ENCODE results near the gene ZNF71. TPM values are rescaled to one million over a fixed set of nuclear protein-coding genes. Genes with fewer than 3 reads are reported as not detected.

The ZNF71 gene
- total RNA-seq, 2 experiments from 2014 or later, result 2.5 to 3.0 TPM

GRCh38 chr19:56596676-56597075 is 1.6 kb downstream of the ZNF71 start:
- no peak for DNase-seq
- Mint-ChIP-seq H3K36me3 (ENCODE audit: low read depth) (peaks cover 43% of the 10 kb centered on the region), H3K4me1 (ENCODE audit: low read depth) (peaks cover 22% of the 10 kb centered on the region), H3K4me3 (peak overlapping the region; percentile 92), H3K27ac (no peak overlapping the region), H3K9me3 (peaks cover 43% of the 10 kb centered on the region), H3K27me3 (ENCODE audit: low read depth) (no peaks in the 10 kb centered on the region)
- intact Hi-C loops (cut with micrococcal nuclease), result loop anchor here (5.0 kb wide), 1 partner anchor 59 kb away; the partner anchor contains the start of gene ZFP28
- CTCF ChIA-PET, result no interaction called here

GRCh38 chr19:56597696-56598095 is 2.6 kb downstream of the ZNF71 start:
- intact Hi-C loops (cut with micrococcal nuclease), result loop anchor here (5.0 kb wide), 1 partner anchor 60 kb away; the partner anchor contains the start of gene ZFP28
- Mint-ChIP-seq H3K4me1 (ENCODE audit: low read depth) (peaks cover 22% of the 10 kb centered on the region), H3K27ac (no peak overlapping the region), H3K36me3 (ENCODE audit: low read depth) (peaks cover 53% of the 10 kb centered on the region), H3K27me3 (ENCODE audit: low read depth) (no peaks in the 10 kb centered on the region), H3K9me3 (peaks cover 42% of the 10 kb centered on the region), H3K4me3 (no peak overlapping the region)
- DNase-seq, result no peak
- CTCF ChIA-PET, result no interaction called here

- no peak for DNase-seq
- Mint-ChIP-seq H3K27me3 (ENCODE audit: low read depth) (no peaks in the 10 kb centered on the region), H3K36me3 (ENCODE audit: low read depth) (peaks cover 77% of the 10 kb centered on the region), H3K27ac (no peak overlapping the region), H3K9me3 (peaks cover 47% of the 10 kb centered on the region), H3K4me1 (ENCODE audit: low read depth) (peaks cover 4% of the 10 kb centered on the region), H3K4me3 (no peak overlapping the region)
- intact Hi-C loops (cut with micrococcal nuclease), result no loop called here
- CTCF ChIA-PET, result no interaction called here
These were observed 6.3 kb downstream of the ZNF71 start for GRCh38 chr19:56601375-56601774.

- peaks cover 81% of the 10 kb centered on the region for H3K36me3 Mint-ChIP-seq (ENCODE audit: low read depth)
- H3K9me3 Mint-ChIP-seq, result peaks cover 59% of the 10 kb centered on the region
These were observed 8.7 kb downstream of the ZNF71 start for GRCh38 chr19:56603829-56604228.

DNA sequence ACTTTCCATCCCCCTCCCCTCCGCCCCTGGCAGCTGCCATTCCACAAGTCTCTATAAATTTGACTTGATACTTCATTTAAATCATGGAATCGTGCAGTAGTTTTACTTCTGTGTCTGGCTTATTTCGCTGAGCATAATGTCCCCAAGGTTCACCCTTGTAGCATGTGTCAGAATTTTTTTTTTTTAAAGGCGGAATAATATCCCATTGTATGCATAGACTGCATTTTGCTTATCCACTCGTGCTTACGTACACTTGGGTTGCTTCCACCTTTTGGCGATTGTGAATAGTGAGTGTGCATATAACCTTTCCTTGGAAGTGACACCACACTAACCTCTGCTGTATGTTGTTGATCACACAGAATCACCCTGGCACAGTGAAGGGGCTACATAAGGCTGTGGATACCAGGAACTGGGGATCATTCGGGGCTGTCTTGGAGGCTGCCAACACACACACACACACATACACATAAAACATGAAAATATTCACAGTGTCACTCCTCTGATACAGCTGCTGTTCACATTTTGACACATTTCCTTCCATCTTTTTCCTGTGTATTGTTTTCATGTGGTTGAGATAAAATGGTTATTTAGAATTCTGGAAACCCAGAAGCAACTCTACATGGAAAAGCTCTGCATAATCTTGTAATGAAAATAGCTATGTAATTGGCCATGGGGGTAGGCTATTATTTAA is 13.3 kb downstream of the ZNF71 start:
- Mint-ChIP-seq H3K36me3 (ENCODE audit: low read depth) (peaks cover 85% of the 10 kb centered on the region), H3K4me3 (no peak overlapping the region)
- intact Hi-C loops (cut with micrococcal nuclease), result no loop called here

More at GRCh38 chr19:56603829-56604228, 8.7 kb downstream of the ZNF71 start:
- H3K4me3 Mint-ChIP-seq, result no peak overlapping the region
- H3K27me3 Mint-ChIP-seq (ENCODE audit: low read depth), result no peaks in the 10 kb centered on the region
- H3K27ac Mint-ChIP-seq, result no peak overlapping the region
- no peak for DNase-seq
- intact Hi-C loops (cut with micrococcal nuclease), result no loop called here
- peaks cover 2% of the 10 kb centered on the region for H3K4me1 Mint-ChIP-seq (ENCODE audit: low read depth)
- CTCF ChIA-PET, result no interaction called here

DNA sequence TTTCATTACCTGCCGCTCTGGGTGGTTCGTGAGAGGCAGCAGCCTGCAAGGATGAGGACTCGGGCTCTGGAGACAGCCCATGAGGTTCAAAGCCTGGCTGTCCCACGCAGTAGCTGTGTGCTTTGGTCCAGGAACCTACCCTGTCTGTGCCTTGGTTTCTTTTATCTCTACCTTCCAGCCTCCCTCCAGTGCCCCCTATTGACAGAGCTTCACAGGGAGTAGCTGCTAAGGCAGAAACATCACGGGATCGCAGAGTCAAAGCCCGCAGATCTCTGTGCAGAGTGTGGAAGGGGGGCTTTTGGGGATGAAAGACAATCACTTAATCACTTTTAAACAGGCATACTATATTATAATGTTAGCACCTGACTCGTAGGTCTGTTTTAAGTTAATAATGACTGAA is 16.2 kb downstream of the ZNF71 start:
- no peak overlapping the region for H3K27ac Mint-ChIP-seq
- intact Hi-C loops (cut with micrococcal nuclease), result no loop called here
- H3K36me3 Mint-ChIP-seq (ENCODE audit: low read depth), result peaks cover 93% of the 10 kb centered on the region
- DNase-seq, result no peak
- no peaks in the 10 kb centered on the region for H3K4me1 Mint-ChIP-seq (ENCODE audit: low read depth)
- H3K9me3 Mint-ChIP-seq, result peaks cover 80% of the 10 kb centered on the region
- no peak overlapping the region for H3K4me3 Mint-ChIP-seq
- CTCF ChIA-PET, result no interaction called here
- H3K27me3 Mint-ChIP-seq (ENCODE audit: low read depth), result no peaks in the 10 kb centered on the region

More for the DNA sequence above, 13.3 kb downstream of the ZNF71 start:
- no peak overlapping the region for H3K27ac Mint-ChIP-seq
- CTCF ChIA-PET, result no interaction called here
- no peaks in the 10 kb centered on the region for H3K4me1 Mint-ChIP-seq (ENCODE audit: low read depth)
- no peak for DNase-seq
- H3K27me3 Mint-ChIP-seq (ENCODE audit: low read depth), result no peaks in the 10 kb centered on the region
- peaks cover 62% of the 10 kb centered on the region for H3K9me3 Mint-ChIP-seq

DNA sequence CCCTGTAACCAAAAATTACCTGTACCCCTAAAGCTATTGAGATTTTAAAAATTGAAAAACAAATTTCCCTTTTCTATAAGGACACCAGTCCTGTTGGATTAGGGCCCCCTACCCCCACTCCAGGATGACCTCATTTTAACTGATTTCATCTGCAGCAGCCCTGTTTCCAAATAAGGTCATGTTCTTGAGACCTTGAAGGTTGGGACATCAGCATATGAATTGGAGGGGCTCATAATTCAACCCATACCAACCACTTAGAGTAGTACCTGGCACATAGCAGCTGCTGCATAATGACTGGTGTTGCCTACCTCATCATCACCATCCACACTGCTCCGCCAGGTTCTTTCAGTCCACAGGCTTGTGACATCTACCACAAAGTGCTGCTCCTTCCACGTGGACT is 17.6 kb downstream of the ZNF71 start:
- H3K27ac Mint-ChIP-seq, result no peak overlapping the region
- no peaks in the 10 kb centered on the region for H3K27me3 Mint-ChIP-seq (ENCODE audit: low read depth)
- DNase-seq, result no peak
- peaks cover 95% of the 10 kb centered on the region for H3K36me3 Mint-ChIP-seq (ENCODE audit: low read depth)
- H3K9me3 Mint-ChIP-seq, result peaks cover 82% of the 10 kb centered on the region
- H3K4me3 Mint-ChIP-seq, result no peak overlapping the region
- no peaks in the 10 kb centered on the region for H3K4me1 Mint-ChIP-seq (ENCODE audit: low read depth)
- intact Hi-C loops (cut with micrococcal nuclease), result no loop called here
- CTCF ChIA-PET, result no interaction called here

GRCh38 chr19:56613639-56614038 is 18.5 kb downstream of the ZNF71 start:
- H3K9me3 Mint-ChIP-seq, result peaks cover 81% of the 10 kb centered on the region
- H3K4me1 Mint-ChIP-seq (ENCODE audit: low read depth), result no peaks in the 10 kb centered on the region
- DNase-seq, result no peak
- H3K4me3 Mint-ChIP-seq, result no peak overlapping the region
- no peaks in the 10 kb centered on the region for H3K27me3 Mint-ChIP-seq (ENCODE audit: low read depth)
- CTCF ChIA-PET, result interaction anchor here (0.7 kb wide), 1 partner anchor 10 kb away, joined by 4 read pairs; no protein-coding TSS in a partner anchor
- peaks cover 94% of the 10 kb centered on the region for H3K36me3 Mint-ChIP-seq (ENCODE audit: low read depth)
- no peak overlapping the region for H3K27ac Mint-ChIP-seq
- intact Hi-C loops (cut with micrococcal nuclease), result no loop called here

- DNase-seq, result no peak
- peaks cover 83% of the 10 kb centered on the region for H3K9me3 Mint-ChIP-seq
- no peak overlapping the region for H3K27ac Mint-ChIP-seq
- CTCF ChIA-PET, result no interaction called here
- intact Hi-C loops (cut with micrococcal nuclease), result no loop called here
- H3K4me1 Mint-ChIP-seq (ENCODE audit: low read depth), result no peaks in the 10 kb centered on the region
- no peak overlapping the region for H3K4me3 Mint-ChIP-seq
- no peaks in the 10 kb centered on the region for H3K27me3 Mint-ChIP-seq (ENCODE audit: low read depth)
- peaks cover 87% of the 10 kb centered on the region for H3K36me3 Mint-ChIP-seq (ENCODE audit: low read depth)
These were observed 22.4 kb downstream of the ZNF71 start for GRCh38 chr19:56617531-56617930.

GRCh38 chr19:56619121-56619520 is 24.0 kb downstream of the ZNF71 start:
- CTCF ChIA-PET, result no interaction called here
- peaks cover 86% of the 10 kb centered on the region for H3K36me3 Mint-ChIP-seq (ENCODE audit: low read depth)
- peaks cover 76% of the 10 kb centered on the region for H3K9me3 Mint-ChIP-seq
- no peak for DNase-seq
- H3K27me3 Mint-ChIP-seq (ENCODE audit: low read depth), result no peaks in the 10 kb centered on the region
- H3K4me3 Mint-ChIP-seq, result no peak overlapping the region
- no peaks in the 10 kb centered on the region for H3K4me1 Mint-ChIP-seq (ENCODE audit: low read depth)
- no peak overlapping the region for H3K27ac Mint-ChIP-seq
- intact Hi-C loops (cut with micrococcal nuclease), result no loop called here

- Mint-ChIP-seq H3K4me1 (ENCODE audit: low read depth) (no peaks in the 10 kb centered on the region), H3K9me3 (peaks cover 66% of the 10 kb centered on the region), H3K27me3 (ENCODE audit: low read depth) (no peaks in the 10 kb centered on the region), H3K36me3 (ENCODE audit: low read depth) (peaks cover 69% of the 10 kb centered on the region), H3K27ac (no peak overlapping the region), H3K4me3 (no peak overlapping the region)
- intact Hi-C loops (cut with micrococcal nuclease), result no loop called here
- DNase-seq, result no peak
- CTCF ChIA-PET, result no interaction called here
These were observed 27.3 kb downstream of the ZNF71 start for GRCh38 chr19:56622374-56622773.

GRCh38 chr19:56623006-56623405 is 27.9 kb downstream of the ZNF71 start:
- peaks cover 64% of the 10 kb centered on the region for H3K36me3 Mint-ChIP-seq (ENCODE audit: low read depth)
- no peaks in the 10 kb centered on the region for H3K27me3 Mint-ChIP-seq (ENCODE audit: low read depth)
- H3K4me1 Mint-ChIP-seq (ENCODE audit: low read depth), result no peaks in the 10 kb centered on the region
- H3K27ac Mint-ChIP-seq, result no peak overlapping the region
- intact Hi-C loops (cut with micrococcal nuclease), result no loop called here
- no peak overlapping the region for H3K4me3 Mint-ChIP-seq
- DNase-seq, result no peak
- CTCF ChIA-PET, result no interaction called here
- peaks cover 60% of the 10 kb centered on the region for H3K9me3 Mint-ChIP-seq

- Mint-ChIP-seq H3K4me3 (no peak overlapping the region), H3K36me3 (ENCODE audit: low read depth) (peaks cover 60% of the 10 kb centered on the region), H3K9me3 (peaks cover 61% of the 10 kb centered on the region), H3K27me3 (ENCODE audit: low read depth) (no peaks in the 10 kb centered on the region), H3K4me1 (ENCODE audit: low read depth) (no peaks in the 10 kb centered on the region), H3K27ac (no peak overlapping the region)
- CTCF ChIA-PET, result no interaction called here
- no peak for DNase-seq
- intact Hi-C loops (cut with micrococcal nuclease), result no loop called here
These were observed 30.6 kb downstream of the ZNF71 start for GRCh38 chr19:56625708-56626107.
